ENCODE measurements around the gene MTA2. TPM values are rescaled to one million over a fixed set of nuclear protein-coding genes. Genes with fewer than 3 reads are reported as not detected.

Gene MTA2
- total and polyA plus RNA-seq, 10 of the 15 experiments (the other 5 are each of a cell fraction or from before 2014, with no cell fraction given) = 6.7 to 201 (median 113) TPM

DNA sequence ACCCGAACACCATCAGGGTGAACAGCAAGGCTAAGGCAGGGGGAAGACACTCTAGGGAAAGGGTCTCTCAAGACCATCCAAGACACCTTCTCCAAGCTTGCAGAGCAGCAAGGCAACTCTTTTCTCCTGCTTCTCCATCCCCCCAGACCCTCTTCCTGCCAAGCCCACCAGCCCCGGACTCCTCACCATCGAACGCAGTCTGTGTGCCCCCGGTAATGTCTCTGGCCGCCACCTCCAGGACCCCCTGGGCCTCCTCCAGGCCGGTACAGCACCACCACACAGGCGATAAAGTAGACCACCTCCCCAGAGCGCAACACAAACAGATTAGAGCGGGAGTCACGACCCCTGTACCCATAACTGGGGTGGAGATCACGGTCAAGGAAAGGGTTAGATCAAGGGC, 7.1 kb upstream of the MTA2 start:
- H3K9ac ChIP-seq (ENCODE audit: control insufficient read depth, insufficient read depth, low read length) = no peak overlapping the region
- ATAC-seq (no peak), FAIRE-seq (no peak), DNase-seq (ENCODE audit: low read depth, low spot score) (no peak)
- H4K20me1 ChIP-seq (ENCODE audit: control insufficient read depth, insufficient read depth) = no peaks in the 10 kb centered on the region; the same call in 1 of the 2 replicates
- intact Hi-C loops (cut with micrococcal nuclease; ENCODE audit: unreplicated experiment) = no loop called here
- CTCF ChIA-PET = interaction anchor here (4.9 kb wide), 1 partner anchor 17 kb away, joined by 41 read pairs; the partner anchor contains the start of gene TUT1
- no peaks in the 10 kb centered on the region for H3K27me3 ChIP-seq (replicated peaks in 1 of 2; ENCODE audit: control insufficient read depth in 2 of 2, insufficient read depth in 2 of 2, low read length in 1 of 2)
- BruUV-seq (replicated peaks) = no TSS peak
- no peaks in the 10 kb centered on the region for H3K9me3 ChIP-seq (replicated peaks; ENCODE audit: control insufficient read depth, insufficient read depth, low read length)
- H3K79me2 ChIP-seq (ENCODE audit: control insufficient read depth, insufficient read depth, low read length) = peaks cover 16% of the 10 kb centered on the region
- SMC1A ChIA-PET (ENCODE audit: uncharacterized antibody, unreplicated experiment) = interaction anchor here (2.1 kb wide), 1 partner anchor 12 kb away, joined by 7 read pairs; no protein-coding TSS in a partner anchor
- POLR2A ChIA-PET = no interaction called here
- TF ChIP-seq RAD51 (IDR thresholded peaks at IDR 0.05) = no peak
- TF ChIP-seq GATAD2B (conservative IDR thresholded peaks at IDR 0.05; ENCODE audit: low read depth) = no peak
- no peak for TF ChIP-seq RELA (IDR thresholded peaks at IDR 0.05; ENCODE audit: borderline replicate concordance, partially characterized antibody)
- TF ChIP-seq, protein P1, sequence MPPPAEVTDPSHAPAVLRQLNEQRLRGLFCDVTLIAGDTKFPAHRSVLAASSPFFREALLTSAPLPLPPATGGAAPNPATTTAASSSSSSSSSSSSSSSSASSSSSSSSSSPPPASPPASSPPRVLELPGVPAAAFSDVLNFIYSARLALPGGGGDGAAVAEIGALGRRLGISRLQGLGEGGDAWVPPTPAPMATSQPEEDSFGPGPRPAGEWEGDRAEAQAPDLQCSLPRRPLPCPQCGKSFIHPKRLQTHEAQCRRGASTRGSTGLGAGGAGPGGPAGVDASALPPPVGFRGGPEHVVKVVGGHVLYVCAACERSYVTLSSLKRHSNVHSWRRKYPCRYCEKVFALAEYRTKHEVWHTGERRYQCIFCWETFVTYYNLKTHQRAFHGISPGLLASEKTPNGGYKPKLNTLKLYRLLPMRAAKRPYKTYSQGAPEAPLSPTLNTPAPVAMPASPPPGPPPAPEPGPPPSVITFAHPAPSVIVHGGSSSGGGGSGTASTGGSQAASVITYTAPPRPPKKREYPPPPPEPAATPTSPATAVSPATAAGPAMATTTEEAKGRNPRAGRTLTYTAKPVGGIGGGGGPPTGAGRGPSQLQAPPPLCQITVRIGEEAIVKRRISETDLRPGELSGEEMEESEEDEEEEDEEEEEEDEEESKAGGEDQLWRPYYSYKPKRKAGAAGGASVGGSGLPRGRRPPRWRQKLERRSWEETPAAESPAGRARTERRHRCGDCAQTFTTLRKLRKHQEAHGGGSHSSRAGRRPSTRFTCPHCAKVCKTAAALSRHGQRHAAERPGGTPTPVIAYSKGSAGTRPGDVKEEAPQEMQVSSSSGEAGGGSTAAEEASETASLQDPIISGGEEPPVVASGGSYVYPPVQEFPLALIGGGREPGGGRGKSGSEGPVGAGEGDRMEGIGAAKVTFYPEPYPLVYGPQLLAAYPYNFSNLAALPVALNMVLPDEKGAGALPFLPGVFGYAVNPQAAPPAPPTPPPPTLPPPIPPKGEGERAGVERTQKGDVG (CRISPR knock-in tag; IDR thresholded peaks at IDR 0.05) = no peak
- TF ChIP-seq ATF7 (IDR thresholded peaks at IDR 0.05; ENCODE audit: low read depth) = no peak
- TF ChIP-seq STAT3 (IDR thresholded peaks at IDR 0.05; ENCODE audit: low read depth, low read length) = no peak
- no peak for TF ChIP-seq IRF4 (IDR thresholded peaks at IDR 0.05; ENCODE audit: low read depth, low read length)
- no peak overlapping the region for H3K4me3 ChIP-seq
- peaks cover 3 to 9% of the 10 kb centered on the region in 2 experiments; a peak in 3 of 4 replicates for H3K36me3 ChIP-seq (ENCODE audit: control insufficient read depth in 2 of 2, insufficient read depth in 2 of 2, low read length in 1 of 2)
- 94% methylated on average over 12 of the region's 12 CpGs for WGBS (ENCODE audit: insufficient coverage, insufficient replicate concordance, low lambda C conversion rate, missing lambda C conversion rate)
- no peak overlapping the region for H3K27ac ChIP-seq (ENCODE audit: control insufficient read depth, insufficient read depth)
- peaks cover 14% of the 10 kb centered on the region for H3K4me1 ChIP-seq (ENCODE audit: control insufficient read depth, insufficient read depth, low read length)
- RAD21 ChIA-PET (ENCODE audit: unreplicated experiment) = no interaction called here
- in situ Hi-C loops (cut with MboI) = no loop called here
- H3K4me2 ChIP-seq (ENCODE audit: control insufficient read depth, insufficient read depth) = no peak overlapping the region
- H2AFZ ChIP-seq (ENCODE audit: control insufficient read depth, low read depth, low read length) = no peak overlapping the region

Data from GM12878 (cell line).